Myocyte (in vitro differentiated cells): Measurements from ENCODE around the gene RPTOR. TPM values are rescaled to one million over a fixed set of nuclear protein-coding genes. Genes with fewer than 3 reads are reported as not detected.

Source experiments
- DNase-seq: peaks from one replicate; pipeline ENCODE4 v3.0.0-alpha.2; 2012; ENCODE audit warnings: low read depth
- total RNA-seq: library from RNA; depleted of rRNA; stranded (reverse); fragments of >200 nt; gene quantifications from 2 replicates; pipeline ENCODE4 v1.2.3, GENCODE V29; 2014

RPTOR gene
- total RNA-seq, 1 donor from 2014 or later = 18.0 TPM

- DNase-seq = no peak
These were observed 172.5 kb downstream of the RPTOR start for GRCh38 chr17:80716986-80717719.

- DNase-seq = no peak
These were observed 173.1 kb downstream of the RPTOR start for GRCh38 chr17:80717720-80718083.

- no peak for DNase-seq
These were observed 173.8 kb downstream of the RPTOR start for GRCh38 chr17:80718428-80718827.

- no peak for DNase-seq
These were observed 174.8 kb downstream of the RPTOR start for GRCh38 chr17:80719449-80719848.

GRCh38 chr17:80720610-80721577, 176.3 kb downstream of the RPTOR start:
- no peak for DNase-seq

- peak; percentile 91 for DNase-seq
These were observed 178.0 kb downstream of the RPTOR start for GRCh38 chr17:80722661-80723060.

GRCh38 chr17:80724775-80725266, 180.2 kb downstream of the RPTOR start:
- peak; percentile 78 for DNase-seq

- no peak for DNase-seq
These were observed 180.9 kb downstream of the RPTOR start for GRCh38 chr17:80725517-80725916.

- DNase-seq = no peak
These were observed 182.1 kb downstream of the RPTOR start for GRCh38 chr17:80726558-80727408.

- no peak for DNase-seq
These were observed 182.7 kb downstream of the RPTOR start for GRCh38 chr17:80727409-80727755.

- DNase-seq = no peak
These were observed 184.4 kb downstream of the RPTOR start for GRCh38 chr17:80729016-80729415.

GRCh38 chr17:80729761-80730160, 185.1 kb downstream of the RPTOR start:
- peak; percentile 55 for DNase-seq

GRCh38 chr17:80730739-80731138, 186.1 kb downstream of the RPTOR start:
- DNase-seq = no peak

GRCh38 chr17:80731323-80731722, 186.7 kb downstream of the RPTOR start:
- no peak for DNase-seq

- no peak for DNase-seq
These were observed 187.6 kb downstream of the RPTOR start for GRCh38 chr17:80732268-80732667.

- no peak for DNase-seq
These were observed 192.7 kb downstream of the RPTOR start for GRCh38 chr17:80737106-80738019.

- no peak for DNase-seq
These were observed 193.6 kb downstream of the RPTOR start for GRCh38 chr17:80738020-80738808.

- DNase-seq = no peak
These were observed 194.5 kb downstream of the RPTOR start for GRCh38 chr17:80738987-80739730.

GRCh38 chr17:80740141-80740540, 195.5 kb downstream of the RPTOR start:
- DNase-seq = no peak
